ENCODE data around the gene TUBA4A. TPM values are rescaled to one million over a fixed set of nuclear protein-coding genes. Genes with fewer than 3 reads are reported as not detected.

Gene TUBA4A
- total and polyA plus RNA-seq, 2 of the 8 experiments (the other 6 are each of a cell fraction or from before 2014, with no cell fraction given): 67.3 to 172 TPM

DNA sequence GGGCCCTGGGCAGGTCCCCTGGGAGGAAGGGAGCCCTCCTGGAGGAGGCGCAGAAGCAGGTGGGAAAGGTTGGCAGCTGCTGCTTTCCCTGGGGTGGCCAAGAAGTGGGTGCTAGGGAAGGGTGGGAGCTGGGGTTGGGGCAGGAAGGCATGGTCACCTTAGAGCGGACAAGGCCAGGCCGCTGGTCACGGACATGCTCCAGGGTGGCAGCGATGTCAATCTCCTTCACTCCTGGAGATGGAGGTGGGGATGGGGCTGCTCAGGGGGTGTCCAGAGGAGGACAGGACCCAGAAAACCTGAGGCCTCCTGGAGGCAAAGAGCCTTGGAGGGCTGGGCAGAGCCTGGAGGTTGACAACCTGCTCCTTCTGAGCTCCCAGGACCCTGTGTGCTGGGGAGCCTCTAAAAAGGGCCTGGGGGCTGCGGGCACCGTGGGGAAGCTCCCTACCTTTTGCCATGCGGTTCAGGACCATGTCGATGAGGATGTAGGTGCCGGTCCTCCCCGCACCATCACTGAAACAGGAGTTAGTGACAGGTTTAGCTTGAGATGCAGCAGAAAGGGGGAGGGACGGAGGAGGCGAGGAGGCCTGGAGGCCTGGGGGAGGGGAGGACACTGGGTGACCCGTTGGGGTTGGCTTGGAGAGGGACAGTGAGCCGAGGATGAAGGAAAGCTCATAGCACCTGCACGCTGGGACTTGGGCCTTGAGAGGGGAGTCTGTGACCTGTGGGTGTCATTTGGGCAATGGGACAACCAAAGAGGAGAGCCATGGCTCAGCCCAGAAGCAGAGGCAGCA is 36.9 kb upstream of the TUBA4A start (continued):
- no peak for TF ChIP-seq CHD7 (IDR thresholded peaks at IDR 0.05; ENCODE audit: insufficient replicate concordance, low read length)

Data from H1 (cell line).